ENCODE results near the gene ST3GAL3. TPM values are rescaled to one million over a fixed set of nuclear protein-coding genes. Genes with fewer than 3 reads are reported as not detected.
"Not testable (repeated sequence)": the region's sequence is repeated elsewhere in the genome, so short reads cannot be mapped to it uniquely, and the experiment has no call there.

The ST3GAL3 gene
- total RNA-seq, 2 experiments from 2014 or later = 23.7 to 24.3 TPM

DNA sequence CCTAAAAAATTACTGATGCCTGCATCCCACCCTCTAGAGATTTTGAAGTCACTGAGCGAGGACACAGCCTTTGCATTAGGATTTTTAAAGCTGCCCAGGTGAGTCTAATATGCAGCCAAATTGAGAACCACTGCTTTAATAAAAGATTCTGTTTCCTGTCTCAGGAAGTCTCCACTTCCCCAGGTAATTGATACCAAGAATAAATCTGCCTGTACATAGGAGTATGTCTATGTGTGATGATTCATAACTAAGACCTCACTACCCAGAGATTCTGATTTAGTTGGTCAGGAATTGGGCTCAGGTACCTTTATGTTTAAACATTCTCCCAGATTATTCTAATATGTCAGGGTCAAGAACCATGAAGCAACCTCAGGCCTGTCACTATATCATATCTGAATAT lies 117.5 kb downstream of the ST3GAL3 start:
- Mint-ChIP-seq H3K4me3 (no peak overlapping the region), H3K4me1 (peaks cover 3% of the 10 kb centered on the region), H3K27me3 (no peaks in the 10 kb centered on the region), H3K9me3 (peaks cover under 1% of the 10 kb centered on the region), H3K36me3 (ENCODE audit: low read depth) (peaks cover 16% of the 10 kb centered on the region), H3K27ac (no peak overlapping the region)
- DNase-seq = no peak
- ChIA-PET CTCF (no interaction called here), POLR2A (no interaction called here)

DNA sequence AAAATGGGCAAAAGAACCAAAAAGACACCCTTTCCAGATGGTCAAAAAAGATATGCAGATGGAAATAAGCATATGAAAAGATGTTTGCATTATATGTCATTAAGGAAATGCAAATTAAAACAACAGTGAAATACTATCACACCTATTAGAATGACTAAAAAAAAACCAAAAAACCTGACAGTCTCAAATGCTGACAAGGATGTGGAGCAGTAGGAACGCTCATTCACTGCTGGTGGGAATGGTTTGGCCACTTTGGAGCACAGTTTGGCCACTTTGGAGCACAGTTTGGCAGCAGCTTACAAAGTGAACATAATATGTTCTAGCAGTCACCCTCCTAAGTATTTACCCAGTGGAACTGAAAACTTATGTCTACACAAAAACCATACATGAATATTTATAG lies 121.2 kb downstream of the ST3GAL3 start:
- DNase-seq = no peak
- Mint-ChIP-seq H3K9me3 (no peaks in the 10 kb centered on the region), H3K36me3 (ENCODE audit: low read depth) (peaks cover 8% of the 10 kb centered on the region), H3K27ac (no peak overlapping the region), H3K4me1 (peaks cover 27% of the 10 kb centered on the region), H3K4me3 (no peak overlapping the region), H3K27me3 (no peaks in the 10 kb centered on the region)
- CTCF ChIA-PET = no interaction called here
- POLR2A ChIA-PET = no interaction called here

DNA sequence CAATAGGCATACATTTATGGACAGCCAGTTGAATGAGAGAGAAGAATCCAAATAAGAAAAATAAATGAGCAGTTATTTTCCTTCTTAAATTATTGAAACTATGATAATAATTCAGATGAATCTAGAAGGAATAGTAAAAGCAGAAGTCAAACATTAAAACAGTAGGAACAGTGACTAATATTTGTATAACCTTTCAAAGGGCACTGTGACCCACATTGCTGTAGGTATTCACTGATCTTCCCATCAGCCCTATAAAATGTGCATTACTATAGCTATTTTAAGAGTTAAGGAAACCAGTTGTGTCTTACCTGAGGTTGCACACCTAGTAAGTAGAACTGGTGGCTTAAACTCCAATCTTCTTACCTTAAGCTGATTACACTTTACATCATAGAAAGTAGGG lies 123.5 kb downstream of the ST3GAL3 start:
- no peak for DNase-seq
- CTCF ChIA-PET = interaction anchor here (1.9 kb wide), 1 partner anchor 104 kb away, joined by 8 read pairs; no protein-coding TSS in a partner anchor
- H3K27me3 Mint-ChIP-seq = no peaks in the 10 kb centered on the region
- peaks cover 8% of the 10 kb centered on the region for H3K36me3 Mint-ChIP-seq (ENCODE audit: low read depth)
- POLR2A ChIA-PET = no interaction called here
- no peak overlapping the region for H3K27ac Mint-ChIP-seq
- H3K4me3 Mint-ChIP-seq = no peak overlapping the region
- H3K4me1 Mint-ChIP-seq = peaks cover 39% of the 10 kb centered on the region
- no peaks in the 10 kb centered on the region for H3K9me3 Mint-ChIP-seq

DNA sequence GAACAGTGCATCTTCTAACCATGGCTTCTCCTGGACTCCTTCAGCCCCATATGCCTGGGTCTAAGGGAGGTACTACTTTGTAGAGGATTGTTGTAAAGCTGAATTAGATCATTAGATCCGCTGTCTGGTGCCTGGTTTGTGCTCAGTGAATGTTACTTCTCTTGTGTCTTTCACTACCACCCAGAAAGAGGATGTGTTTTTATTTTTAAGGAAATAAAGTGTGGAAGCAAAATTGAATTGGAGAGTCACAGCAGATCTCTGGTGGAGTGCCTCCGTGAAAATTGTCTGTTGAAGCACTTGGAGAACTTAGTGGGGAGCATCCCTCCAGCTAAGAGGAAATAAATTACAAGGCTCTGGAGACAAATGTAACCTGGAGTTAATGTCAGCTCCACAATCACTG lies 124.5 kb downstream of the ST3GAL3 start:
- POLR2A ChIA-PET = no interaction called here
- Mint-ChIP-seq H3K4me1 (peaks cover 49% of the 10 kb centered on the region), H3K36me3 (ENCODE audit: low read depth) (peaks cover 8% of the 10 kb centered on the region), H3K27me3 (no peaks in the 10 kb centered on the region), H3K4me3 (no peak overlapping the region), H3K27ac (no peak overlapping the region), H3K9me3 (no peaks in the 10 kb centered on the region)
- no peak for DNase-seq
- CTCF ChIA-PET = interaction anchor here (0.8 to 1.9 kb wide), 2 partner anchors 61 to 103 kb away, joined by 3 to 8 read pairs; no protein-coding TSS in a partner anchor

DNA sequence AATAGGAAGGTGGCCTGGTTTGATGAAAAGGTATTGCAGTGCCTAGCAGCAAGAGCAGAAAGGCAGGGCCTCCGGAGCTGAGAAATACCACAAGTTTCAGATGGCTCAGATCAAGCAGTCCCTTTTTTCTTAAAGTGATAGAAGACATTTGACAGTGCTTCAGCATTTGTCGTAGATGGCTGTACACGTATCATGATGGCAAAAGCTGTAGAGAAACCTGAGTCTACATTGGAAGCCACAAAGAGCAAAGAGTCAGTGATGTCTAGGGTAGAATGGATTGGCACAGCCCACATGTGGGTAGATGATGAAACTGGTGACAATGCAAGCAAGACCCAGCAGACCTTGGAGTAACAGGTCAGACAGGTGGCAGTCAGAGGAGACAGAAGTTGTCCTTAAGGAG lies 124.9 kb downstream of the ST3GAL3 start:
- ChIA-PET CTCF (interaction anchor here (0.6 to 1.9 kb wide), 3 partner anchors 22 to 102 kb away, joined by 3 to 8 read pairs (median 3); no protein-coding TSS in a partner anchor), POLR2A (no interaction called here)
- Mint-ChIP-seq H3K4me1 (peaks cover 53% of the 10 kb centered on the region), H3K36me3 (ENCODE audit: low read depth) (peaks cover 8% of the 10 kb centered on the region), H3K4me3 (no peak overlapping the region), H3K27me3 (no peaks in the 10 kb centered on the region), H3K27ac (peak overlapping the region; percentile 65), H3K9me3 (no peaks in the 10 kb centered on the region)
- DNase-seq = peak; percentile 24

DNA sequence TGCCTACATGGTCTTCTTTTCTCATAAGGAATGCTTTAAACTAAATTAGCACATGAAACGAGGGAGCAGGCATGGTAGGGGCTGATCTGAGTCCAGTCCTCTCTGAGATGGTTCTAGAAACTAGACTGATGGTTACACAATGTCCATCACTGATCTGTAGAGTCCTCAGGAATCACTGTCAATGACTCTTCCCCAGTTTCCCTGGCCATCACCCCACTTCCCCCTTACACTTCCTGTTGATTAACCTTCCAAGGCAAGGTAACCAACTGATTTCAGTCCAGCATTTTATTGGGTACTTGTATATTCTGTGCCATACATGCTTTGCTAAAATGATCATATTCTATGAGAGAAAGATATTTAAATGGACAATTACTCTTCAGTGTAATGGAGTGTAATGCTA lies 125.7 kb downstream of the ST3GAL3 start:
- POLR2A ChIA-PET = no interaction called here
- CTCF ChIA-PET = no interaction called here
- DNase-seq = no peak
- Mint-ChIP-seq H3K9me3 (no peaks in the 10 kb centered on the region), H3K4me3 (no peak overlapping the region), H3K36me3 (ENCODE audit: low read depth) (peaks cover 4% of the 10 kb centered on the region), H3K4me1 (peaks cover 53% of the 10 kb centered on the region), H3K27ac (no peak overlapping the region), H3K27me3 (no peaks in the 10 kb centered on the region)

DNA sequence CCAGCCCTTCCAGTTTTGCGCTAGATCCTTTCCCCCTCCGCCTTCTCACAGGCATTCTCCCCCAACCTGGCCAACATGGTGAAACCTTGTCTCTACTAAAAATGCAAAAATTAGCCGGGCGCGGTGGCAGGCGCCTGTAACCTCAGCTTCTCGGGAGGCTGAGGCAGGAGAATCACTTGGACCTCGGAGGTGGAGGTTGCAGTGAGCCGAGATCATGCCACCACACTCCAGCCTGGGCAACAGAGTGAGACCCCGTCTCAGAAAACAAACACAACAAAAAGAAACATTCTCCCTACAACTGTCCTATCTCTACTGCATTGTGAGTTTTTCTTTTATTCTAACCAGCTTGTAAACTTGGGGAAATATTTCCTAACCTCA lies 126.6 kb downstream of the ST3GAL3 start:
- CTCF ChIA-PET; H3K27ac Mint-ChIP-seq; H3K4me3 Mint-ChIP-seq; DNase-seq; H3K9me3 Mint-ChIP-seq; H3K27me3 Mint-ChIP-seq; POLR2A ChIA-PET; H3K36me3 Mint-ChIP-seq (ENCODE audit: low read depth): not testable (repeated sequence)
- H3K4me1 Mint-ChIP-seq = peaks cover 54% of the 10 kb centered on the region

DNA sequence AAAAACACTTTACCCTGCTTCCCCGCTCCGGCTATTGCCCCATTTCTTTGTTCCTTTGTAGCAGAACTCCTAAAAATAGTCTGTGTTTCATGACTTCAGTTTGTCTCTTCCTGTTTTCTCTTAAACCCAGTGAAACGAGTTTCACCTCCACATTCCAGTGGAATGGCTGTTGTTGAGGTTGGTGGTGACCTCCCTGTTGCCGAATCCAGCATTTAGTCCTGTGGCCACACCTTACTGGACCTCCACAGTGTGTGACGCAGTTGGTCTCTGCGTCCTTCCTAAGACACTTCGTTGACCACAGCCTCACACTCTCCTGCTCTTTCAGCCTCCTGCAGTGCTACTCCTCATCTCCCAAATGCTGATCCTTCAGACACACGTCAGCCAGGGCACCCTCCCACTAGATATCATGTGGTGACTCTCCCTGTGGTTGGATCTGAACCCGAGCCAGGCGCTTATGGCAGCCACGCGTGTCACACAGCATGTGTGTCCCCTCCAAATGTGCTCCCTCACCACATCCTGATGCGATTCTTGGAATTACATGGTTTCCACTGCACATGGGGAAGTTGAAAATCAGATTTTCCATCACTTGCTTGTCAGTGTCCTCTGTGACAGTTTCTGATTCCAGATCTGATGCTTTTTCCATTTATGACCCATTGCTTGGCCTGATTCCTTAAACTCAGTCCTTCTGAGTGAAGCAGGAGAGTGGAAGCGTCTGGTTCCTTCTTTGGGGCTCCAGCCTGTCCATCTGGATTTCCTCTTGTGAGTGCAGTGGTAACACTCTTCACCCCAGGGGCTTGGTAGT lies 127.1 kb downstream of the ST3GAL3 start:
- H3K27me3 Mint-ChIP-seq = no peaks in the 10 kb centered on the region
- POLR2A ChIA-PET = no interaction called here
- peaks cover 59% of the 10 kb centered on the region for H3K4me1 Mint-ChIP-seq
- no peaks in the 10 kb centered on the region for H3K9me3 Mint-ChIP-seq
- CTCF ChIA-PET = no interaction called here
- peaks cover 6% of the 10 kb centered on the region for H3K36me3 Mint-ChIP-seq (ENCODE audit: low read depth)
- no peak overlapping the region for H3K4me3 Mint-ChIP-seq
- no peak overlapping the region for H3K27ac Mint-ChIP-seq
- no peak for DNase-seq

DNA sequence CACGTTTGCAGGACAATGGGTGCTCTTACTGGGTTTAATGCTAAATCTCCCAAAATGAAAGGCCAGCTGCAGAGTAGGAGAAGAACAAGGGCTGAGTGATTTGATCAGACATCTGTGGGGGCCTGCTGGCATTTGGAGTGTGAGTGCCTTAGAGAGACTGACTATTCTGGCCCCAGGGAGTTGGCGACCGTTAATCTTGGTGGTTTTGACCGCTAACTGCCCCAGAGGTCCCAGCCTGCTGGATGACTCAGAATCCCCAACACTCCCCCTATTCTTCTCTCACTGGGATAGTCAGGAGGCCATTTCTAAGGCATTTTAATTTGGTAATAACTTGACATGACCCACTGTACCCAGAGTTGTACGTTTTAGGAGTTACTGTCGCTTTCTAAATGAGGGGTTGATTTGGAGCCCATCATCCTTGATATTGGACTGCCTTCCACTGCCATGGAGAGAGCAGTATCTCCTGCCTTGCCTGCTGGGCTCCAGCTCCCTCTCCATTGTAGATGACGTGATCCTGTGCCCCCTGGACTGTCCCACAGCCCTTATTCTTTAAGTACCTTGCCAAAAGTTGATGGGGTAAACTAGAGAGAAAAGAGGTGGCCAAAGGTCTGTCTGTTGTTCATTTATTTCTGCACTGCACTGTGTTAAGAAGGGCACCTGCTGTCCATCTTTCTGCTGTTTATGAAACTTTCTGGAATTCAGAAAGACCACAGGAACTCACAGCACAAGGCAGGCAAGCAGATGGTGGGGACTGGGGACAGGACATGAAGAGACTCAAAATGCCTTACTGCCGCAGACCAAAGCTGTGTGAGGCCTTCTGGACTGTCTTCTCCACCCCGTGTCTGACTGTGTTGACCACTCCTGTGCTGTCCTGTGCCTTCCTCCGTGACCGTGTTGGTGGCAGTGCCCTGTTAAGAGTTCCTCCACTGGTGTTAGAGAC lies 128.0 kb downstream of the ST3GAL3 start:
- Mint-ChIP-seq H3K4me3 (no peak overlapping the region), H3K36me3 (ENCODE audit: low read depth) (peaks cover 12% of the 10 kb centered on the region), H3K4me1 (peaks cover 64% of the 10 kb centered on the region), H3K9me3 (peaks cover 2% of the 10 kb centered on the region), H3K27me3 (no peaks in the 10 kb centered on the region), H3K27ac (no peak overlapping the region)
- no peak for DNase-seq
- ChIA-PET POLR2A (no interaction called here), CTCF (no interaction called here)

DNA sequence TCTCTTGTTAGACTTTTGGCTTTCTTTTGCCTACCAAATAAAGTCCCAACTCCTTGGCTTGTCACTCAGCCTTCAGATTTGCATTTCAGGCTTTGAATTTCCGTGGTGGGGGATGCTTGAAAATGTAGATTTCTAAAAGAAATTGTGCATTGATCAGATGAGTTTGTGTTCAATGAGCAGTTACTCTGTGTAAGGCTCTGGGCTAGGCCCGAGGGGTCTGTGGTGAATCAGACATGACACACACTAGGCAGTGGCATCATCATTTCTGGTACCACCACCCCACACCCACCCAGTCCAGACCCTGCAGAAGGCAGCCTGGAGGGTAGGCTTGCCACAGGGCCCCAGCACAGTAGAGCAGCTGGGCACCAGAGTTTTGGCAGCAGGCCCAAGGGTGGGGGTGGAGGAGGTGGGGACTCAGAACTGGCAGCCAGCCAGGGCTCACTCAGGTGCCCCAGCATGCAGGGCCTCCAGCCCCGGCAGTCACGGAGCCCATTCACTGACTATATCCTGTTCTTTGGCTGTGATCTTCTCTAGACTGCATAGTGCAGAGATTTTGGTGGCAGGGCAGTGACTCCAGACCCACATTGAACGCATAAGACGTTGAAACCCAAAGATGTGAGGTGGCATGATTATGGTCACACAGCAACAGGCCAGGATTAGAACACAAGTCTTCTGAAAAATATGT lies 129.1 kb downstream of the ST3GAL3 start:
- CTCF ChIA-PET = no interaction called here
- Mint-ChIP-seq H3K4me1 (peaks cover 63% of the 10 kb centered on the region), H3K27ac (no peak overlapping the region), H3K36me3 (ENCODE audit: low read depth) (peaks cover 17% of the 10 kb centered on the region), H3K27me3 (no peaks in the 10 kb centered on the region), H3K9me3 (peaks cover 7% of the 10 kb centered on the region), H3K4me3 (no peak overlapping the region)
- POLR2A ChIA-PET = no interaction called here
- DNase-seq = peak; percentile 47

DNA sequence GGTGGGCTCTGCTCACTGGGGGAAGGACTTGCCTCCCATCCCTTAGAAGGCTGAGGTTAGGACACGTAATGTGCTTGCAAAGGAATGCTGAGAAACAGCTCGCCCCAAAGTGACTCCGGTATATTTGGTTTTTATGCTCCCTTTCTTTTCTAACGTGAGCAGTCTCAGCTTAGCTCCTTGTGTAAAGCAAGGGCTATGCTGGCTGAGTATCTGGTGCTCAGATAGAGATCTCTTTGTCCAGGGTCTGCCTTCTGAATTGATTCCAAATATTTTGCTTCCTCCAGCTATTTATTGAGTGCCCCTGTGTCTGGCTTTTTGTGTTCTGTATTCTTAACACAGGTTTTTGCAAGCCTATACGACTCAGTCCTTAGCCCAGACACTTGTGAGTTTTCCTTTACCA lies 131.7 kb downstream of the ST3GAL3 start:
- POLR2A ChIA-PET = no interaction called here
- H3K4me1 Mint-ChIP-seq = peaks cover 42% of the 10 kb centered on the region

DNA sequence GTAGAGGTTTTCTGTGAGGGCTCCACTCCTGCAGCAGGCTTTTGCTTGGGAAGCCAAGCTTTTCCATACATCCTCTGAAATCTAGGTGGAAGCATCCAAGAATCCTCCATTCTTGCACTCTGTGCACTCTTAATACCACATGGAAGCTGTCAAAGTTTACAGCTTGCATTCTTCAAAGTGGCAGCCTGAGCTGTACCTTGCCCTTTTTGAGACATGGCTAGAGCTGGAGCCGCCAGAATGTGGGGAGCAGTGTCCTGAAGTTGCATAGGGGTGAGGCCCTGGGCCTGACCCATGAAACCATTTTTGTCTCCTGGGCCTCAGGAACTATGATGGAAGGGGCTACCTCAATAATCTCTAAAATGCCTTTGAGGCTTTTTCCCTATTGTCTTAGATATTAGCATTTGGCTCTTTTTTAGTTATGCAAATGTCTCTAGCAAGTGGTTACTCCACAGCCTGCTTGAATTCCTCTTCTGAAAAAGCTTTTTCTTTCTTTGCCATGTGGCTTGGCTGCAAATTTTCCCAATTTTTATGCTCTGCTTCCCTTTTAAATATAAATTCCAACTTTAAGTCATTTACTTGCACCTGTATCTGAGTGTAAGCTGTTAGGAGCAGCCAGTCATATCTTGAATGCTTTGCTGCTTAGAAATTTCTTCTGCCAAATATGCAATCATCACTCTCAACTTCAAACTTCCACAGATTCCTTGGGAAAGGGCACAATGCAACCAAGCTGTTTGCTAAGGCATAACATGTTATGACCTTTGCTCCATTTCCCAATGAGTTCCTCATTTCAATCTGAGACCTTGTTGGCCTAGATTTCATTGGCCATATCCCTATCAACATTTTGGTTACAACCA lies 134.2 kb downstream of the ST3GAL3 start:
- Mint-ChIP-seq H3K9me3 (peaks cover 16% of the 10 kb centered on the region), H3K4me1 (peaks cover 21% of the 10 kb centered on the region), H3K4me3 (no peak overlapping the region), H3K27me3 (no peaks in the 10 kb centered on the region), H3K27ac (no peak overlapping the region), H3K36me3 (ENCODE audit: low read depth) (peaks cover 33% of the 10 kb centered on the region)
- ChIA-PET CTCF (no interaction called here), POLR2A (interaction anchor here (0.6 kb wide), 1 partner anchor 1035 kb away, joined by 3 read pairs; no protein-coding TSS in a partner anchor)
- no peak for DNase-seq

More for the DNA sequence above, 131.7 kb downstream of the ST3GAL3 start:
- Mint-ChIP-seq H3K9me3 (peaks cover 16% of the 10 kb centered on the region), H3K27me3 (no peaks in the 10 kb centered on the region), H3K4me3 (no peak overlapping the region), H3K36me3 (ENCODE audit: low read depth) (peaks cover 33% of the 10 kb centered on the region), H3K27ac (no peak overlapping the region)
- DNase-seq = no peak
- CTCF ChIA-PET = interaction anchor here (1.7 kb wide), 1 partner anchor 96 kb away, joined by 4 read pairs; no protein-coding TSS in a partner anchor
